GM12892 (cell line): Measurements from ENCODE around the gene VMAC.

Experiments used
- POLR2A ChIP-seq: IDR thresholded peaks from 2 replicates; pipeline ENCODE4 v1.6.1; 2011; ENCODE audit warnings: low read depth, low read length, control low read depth
- POLR2AphosphoS5 ChIP-seq: IDR thresholded peaks from 2 replicates; pipeline ENCODE4 v1.6.1; 2011; ENCODE audit warnings: low read depth, low read length, control low read depth

DNA sequence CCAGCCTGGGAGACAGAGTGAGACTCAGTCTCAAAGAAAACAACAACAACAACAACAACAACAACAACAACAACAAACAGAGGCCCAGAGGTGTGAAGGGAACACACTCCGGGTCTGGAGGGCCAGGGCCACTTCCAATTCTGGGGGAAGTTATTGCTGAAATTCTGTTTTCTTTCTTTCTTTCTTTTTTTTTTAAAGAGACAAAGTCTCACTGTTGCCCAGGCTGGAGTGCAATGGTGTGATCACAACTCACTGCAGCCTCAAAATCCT lies 5.9 kb downstream of the VMAC start:
- TF ChIP-seq POLR2A (no peak), POLR2AphosphoS5 (no peak)
